Measurements from ENCODE around the gene CCDC88C.

DNA sequence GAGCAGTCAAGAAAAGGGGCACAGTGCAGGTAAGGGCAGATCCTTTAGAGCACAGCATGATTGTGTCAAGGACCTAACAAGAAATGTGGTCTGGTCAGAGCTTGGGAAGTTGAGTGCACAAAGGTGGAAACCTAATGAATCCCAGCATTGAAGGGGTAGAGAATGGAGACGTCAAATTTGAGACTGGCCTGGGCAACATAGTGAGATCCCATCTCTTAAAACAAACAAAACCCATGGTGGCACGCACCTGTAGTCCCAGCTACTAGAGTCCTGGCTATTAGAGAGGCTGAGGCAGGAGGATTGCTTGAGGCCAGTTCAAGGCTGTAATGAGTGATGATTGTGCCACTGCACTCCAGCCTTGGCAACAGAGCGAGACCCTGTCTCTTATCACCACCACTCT, 37.0 kb upstream of the CCDC88C start:
- TF ChIP-seq, protein P1, sequence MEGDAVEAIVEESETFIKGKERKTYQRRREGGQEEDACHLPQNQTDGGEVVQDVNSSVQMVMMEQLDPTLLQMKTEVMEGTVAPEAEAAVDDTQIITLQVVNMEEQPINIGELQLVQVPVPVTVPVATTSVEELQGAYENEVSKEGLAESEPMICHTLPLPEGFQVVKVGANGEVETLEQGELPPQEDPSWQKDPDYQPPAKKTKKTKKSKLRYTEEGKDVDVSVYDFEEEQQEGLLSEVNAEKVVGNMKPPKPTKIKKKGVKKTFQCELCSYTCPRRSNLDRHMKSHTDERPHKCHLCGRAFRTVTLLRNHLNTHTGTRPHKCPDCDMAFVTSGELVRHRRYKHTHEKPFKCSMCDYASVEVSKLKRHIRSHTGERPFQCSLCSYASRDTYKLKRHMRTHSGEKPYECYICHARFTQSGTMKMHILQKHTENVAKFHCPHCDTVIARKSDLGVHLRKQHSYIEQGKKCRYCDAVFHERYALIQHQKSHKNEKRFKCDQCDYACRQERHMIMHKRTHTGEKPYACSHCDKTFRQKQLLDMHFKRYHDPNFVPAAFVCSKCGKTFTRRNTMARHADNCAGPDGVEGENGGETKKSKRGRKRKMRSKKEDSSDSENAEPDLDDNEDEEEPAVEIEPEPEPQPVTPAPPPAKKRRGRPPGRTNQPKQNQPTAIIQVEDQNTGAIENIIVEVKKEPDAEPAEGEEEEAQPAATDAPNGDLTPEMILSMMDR (IDR thresholded peaks at IDR 0.05), result no peak
- TF ChIP-seq POLR2A (IDR thresholded peaks at IDR 0.05), result no peak
